Liver (tissue), 3 donors: Measurements from ENCODE around the gene CHADL.

Experiments used
- GABPA ChIP-seq, 2 donors: IDR thresholded peaks in 1 of 2; conservative IDR thresholded peaks in 1 of 2; 2 replicates each; pipeline ENCODE4 v1.6.1; 2016; ENCODE audit warnings: antibody characterized with exemption in 2 of 2, mild to moderate bottlenecking in 1 of 2, moderate library complexity in 1 of 2
- JUND ChIP-seq, 2 donors: IDR thresholded peaks; 2 replicates each; pipeline ENCODE4 v1.6.1; 2016; ENCODE audit warnings: antibody characterized with exemption in 2 of 2
- NR2F2 ChIP-seq: IDR thresholded peaks from 2 replicates; pipeline ENCODE4 v1.6.1; 2016; ENCODE audit warnings: antibody characterized with exemption
- RAD21 ChIP-seq, 2 donors: IDR thresholded peaks; 2 replicates each; pipeline ENCODE4 v1.6.1; 2016; ENCODE audit warnings: antibody characterized with exemption in 2 of 2, mild to moderate bottlenecking in 2 of 2
- SP1 ChIP-seq: IDR thresholded peaks from 2 replicates; pipeline ENCODE4 v1.6.1; 2018; ENCODE audit warnings: antibody characterized with exemption, mild to moderate bottlenecking
- TAF1 ChIP-seq: conservative IDR thresholded peaks from 2 replicates; pipeline ENCODE4 v1.6.1; 2016; ENCODE audit warnings: antibody characterized with exemption, mild to moderate bottlenecking
- YY1 ChIP-seq: IDR thresholded peaks from 2 replicates; pipeline ENCODE4 v1.6.1; 2016; ENCODE audit warnings: antibody characterized with exemption, mild to moderate bottlenecking
- TF ChIP-seq, protein P1 (sequence below): IDR thresholded peaks from 2 replicates; pipeline ENCODE4 v1.6.1; 2016; ENCODE audit warnings: antibody characterized with exemption, mild to moderate bottlenecking
- TF ChIP-seq, protein P2 (sequence below): fragments of 150-350 bp; IDR thresholded peaks from 2 replicates; pipeline ENCODE4 v1.5.1; 2017; ENCODE audit warnings: improper control_type of control experiment, low read depth, low read length; ENCODE audit not compliant: missing input control
- TF ChIP-seq, protein P3 (sequence below): IDR thresholded peaks from 2 replicates; pipeline ENCODE4 v1.6.1; 2016; ENCODE audit warnings: antibody characterized with exemption
- TF ChIP-seq, protein P4 (sequence below): IDR thresholded peaks from 2 replicates; pipeline ENCODE4 v1.6.1; 2016; ENCODE audit warnings: antibody characterized with exemption
- donor health status: healthy.
- donor health status: healthy.

DNA sequence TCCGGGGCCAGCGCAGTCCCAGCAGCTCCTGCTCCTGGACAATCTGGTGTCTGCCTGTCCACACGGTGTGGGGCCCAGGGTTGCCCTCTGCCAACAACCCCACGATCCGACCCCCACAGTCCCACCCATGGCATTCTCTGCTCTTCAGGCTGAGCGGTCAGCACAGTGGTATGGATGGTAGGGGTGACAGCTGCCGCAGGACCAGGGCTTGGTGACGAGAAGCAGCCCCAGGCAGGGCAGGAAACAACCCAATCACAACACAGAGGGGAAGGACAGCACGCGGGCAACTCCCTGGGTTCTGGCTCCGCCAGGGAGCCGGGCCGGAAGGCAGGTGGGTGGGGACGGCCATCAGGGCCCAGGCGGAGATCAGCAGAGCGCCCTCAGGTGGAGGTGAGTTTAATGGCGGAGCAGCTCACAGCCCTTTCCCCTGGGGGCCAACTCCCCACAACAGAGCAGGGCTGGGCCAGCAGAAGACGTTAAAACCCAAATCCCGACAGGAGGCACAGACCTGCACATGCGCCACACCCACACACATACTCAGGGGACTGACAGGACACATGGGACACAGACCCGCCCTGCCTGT is 5.3 kb upstream of the CHADL start:
- TF ChIP-seq GABPA (IDR thresholded peaks at IDR 0.05 in 1 of 2, conservative IDR thresholded peaks at IDR 0.05 in 1 of 2) = no peak
- TF ChIP-seq, protein P1, sequence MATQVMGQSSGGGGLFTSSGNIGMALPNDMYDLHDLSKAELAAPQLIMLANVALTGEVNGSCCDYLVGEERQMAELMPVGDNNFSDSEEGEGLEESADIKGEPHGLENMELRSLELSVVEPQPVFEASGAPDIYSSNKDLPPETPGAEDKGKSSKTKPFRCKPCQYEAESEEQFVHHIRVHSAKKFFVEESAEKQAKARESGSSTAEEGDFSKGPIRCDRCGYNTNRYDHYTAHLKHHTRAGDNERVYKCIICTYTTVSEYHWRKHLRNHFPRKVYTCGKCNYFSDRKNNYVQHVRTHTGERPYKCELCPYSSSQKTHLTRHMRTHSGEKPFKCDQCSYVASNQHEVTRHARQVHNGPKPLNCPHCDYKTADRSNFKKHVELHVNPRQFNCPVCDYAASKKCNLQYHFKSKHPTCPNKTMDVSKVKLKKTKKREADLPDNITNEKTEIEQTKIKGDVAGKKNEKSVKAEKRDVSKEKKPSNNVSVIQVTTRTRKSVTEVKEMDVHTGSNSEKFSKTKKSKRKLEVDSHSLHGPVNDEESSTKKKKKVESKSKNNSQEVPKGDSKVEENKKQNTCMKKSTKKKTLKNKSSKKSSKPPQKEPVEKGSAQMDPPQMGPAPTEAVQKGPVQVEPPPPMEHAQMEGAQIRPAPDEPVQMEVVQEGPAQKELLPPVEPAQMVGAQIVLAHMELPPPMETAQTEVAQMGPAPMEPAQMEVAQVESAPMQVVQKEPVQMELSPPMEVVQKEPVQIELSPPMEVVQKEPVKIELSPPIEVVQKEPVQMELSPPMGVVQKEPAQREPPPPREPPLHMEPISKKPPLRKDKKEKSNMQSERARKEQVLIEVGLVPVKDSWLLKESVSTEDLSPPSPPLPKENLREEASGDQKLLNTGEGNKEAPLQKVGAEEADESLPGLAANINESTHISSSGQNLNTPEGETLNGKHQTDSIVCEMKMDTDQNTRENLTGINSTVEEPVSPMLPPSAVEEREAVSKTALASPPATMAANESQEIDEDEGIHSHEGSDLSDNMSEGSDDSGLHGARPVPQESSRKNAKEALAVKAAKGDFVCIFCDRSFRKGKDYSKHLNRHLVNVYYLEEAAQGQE = no peak
- no peak for TF ChIP-seq JUND (IDR thresholded peaks at IDR 0.05)
- TF ChIP-seq, protein P2, sequence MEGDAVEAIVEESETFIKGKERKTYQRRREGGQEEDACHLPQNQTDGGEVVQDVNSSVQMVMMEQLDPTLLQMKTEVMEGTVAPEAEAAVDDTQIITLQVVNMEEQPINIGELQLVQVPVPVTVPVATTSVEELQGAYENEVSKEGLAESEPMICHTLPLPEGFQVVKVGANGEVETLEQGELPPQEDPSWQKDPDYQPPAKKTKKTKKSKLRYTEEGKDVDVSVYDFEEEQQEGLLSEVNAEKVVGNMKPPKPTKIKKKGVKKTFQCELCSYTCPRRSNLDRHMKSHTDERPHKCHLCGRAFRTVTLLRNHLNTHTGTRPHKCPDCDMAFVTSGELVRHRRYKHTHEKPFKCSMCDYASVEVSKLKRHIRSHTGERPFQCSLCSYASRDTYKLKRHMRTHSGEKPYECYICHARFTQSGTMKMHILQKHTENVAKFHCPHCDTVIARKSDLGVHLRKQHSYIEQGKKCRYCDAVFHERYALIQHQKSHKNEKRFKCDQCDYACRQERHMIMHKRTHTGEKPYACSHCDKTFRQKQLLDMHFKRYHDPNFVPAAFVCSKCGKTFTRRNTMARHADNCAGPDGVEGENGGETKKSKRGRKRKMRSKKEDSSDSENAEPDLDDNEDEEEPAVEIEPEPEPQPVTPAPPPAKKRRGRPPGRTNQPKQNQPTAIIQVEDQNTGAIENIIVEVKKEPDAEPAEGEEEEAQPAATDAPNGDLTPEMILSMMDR = no peak
- no peak for TF ChIP-seq TAF1
- TF ChIP-seq, protein P3, sequence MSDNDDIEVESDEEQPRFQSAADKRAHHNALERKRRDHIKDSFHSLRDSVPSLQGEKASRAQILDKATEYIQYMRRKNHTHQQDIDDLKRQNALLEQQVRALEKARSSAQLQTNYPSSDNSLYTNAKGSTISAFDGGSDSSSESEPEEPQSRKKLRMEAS = no peak
- TF ChIP-seq YY1 = no peak
- no peak for TF ChIP-seq RAD21 (IDR thresholded peaks at IDR 0.05)
- no peak for TF ChIP-seq SP1
- TF ChIP-seq, protein P4, sequence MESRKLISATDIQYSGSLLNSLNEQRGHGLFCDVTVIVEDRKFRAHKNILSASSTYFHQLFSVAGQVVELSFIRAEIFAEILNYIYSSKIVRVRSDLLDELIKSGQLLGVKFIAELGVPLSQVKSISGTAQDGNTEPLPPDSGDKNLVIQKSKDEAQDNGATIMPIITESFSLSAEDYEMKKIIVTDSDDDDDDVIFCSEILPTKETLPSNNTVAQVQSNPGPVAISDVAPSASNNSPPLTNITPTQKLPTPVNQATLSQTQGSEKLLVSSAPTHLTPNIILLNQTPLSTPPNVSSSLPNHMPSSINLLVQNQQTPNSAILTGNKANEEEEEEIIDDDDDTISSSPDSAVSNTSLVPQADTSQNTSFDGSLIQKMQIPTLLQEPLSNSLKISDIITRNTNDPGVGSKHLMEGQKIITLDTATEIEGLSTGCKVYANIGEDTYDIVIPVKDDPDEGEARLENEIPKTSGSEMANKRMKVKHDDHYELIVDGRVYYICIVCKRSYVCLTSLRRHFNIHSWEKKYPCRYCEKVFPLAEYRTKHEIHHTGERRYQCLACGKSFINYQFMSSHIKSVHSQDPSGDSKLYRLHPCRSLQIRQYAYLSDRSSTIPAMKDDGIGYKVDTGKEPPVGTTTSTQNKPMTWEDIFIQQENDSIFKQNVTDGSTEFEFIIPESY = no peak
- no peak for TF ChIP-seq NR2F2
